ENCODE results near the gene DCTN2.
"Not testable (repeated sequence)": the region's sequence is repeated elsewhere in the genome, so short reads cannot be mapped to it uniquely, and the experiment has no call there.

GRCh38 chr12:57506541-57506940, 40.5 kb downstream of the DCTN2 start:
- not testable (repeated sequence) for TF ChIP-seq CTCF (IDR thresholded peaks at IDR 0.05); POLR2AphosphoS5 (IDR thresholded peaks at IDR 0.05); POLR2A (IDR thresholded peaks at IDR 0.05; ENCODE audit: low read depth); EP300 (IDR thresholded peaks at IDR 0.05)
